ENCODE data around the gene SPPL3. TPM values are rescaled to one million over a fixed set of nuclear protein-coding genes. Genes with fewer than 3 reads are reported as not detected.

SPPL3 gene
- total RNA-seq, 1 donor from 2014 or later = 67.6 TPM

GRCh38 chr12:120830966-120831365 lies 73.2 kb downstream of the SPPL3 start:
- Mint-ChIP-seq H3K4me3 (no peak overlapping the region), H3K4me1 (ENCODE audit: unreplicated experiment) (peaks cover 37% of the 10 kb centered on the region), H3K9me3 (no peaks in the 10 kb centered on the region), H3K36me3 (no peaks in the 10 kb centered on the region), H3K27me3 (no peaks in the 10 kb centered on the region), H3K27ac (peak overlapping the region; percentile 19)
- TF ChIP-seq CTCF (conservative IDR thresholded peaks at IDR 0.05) = no peak
- DNase-seq (ENCODE audit: extremely low spot score, unreplicated experiment) = no peak

GRCh38 chr12:120830052-120830940 lies 73.9 kb downstream of the SPPL3 start:
- Mint-ChIP-seq H3K4me3 (no peak overlapping the region), H3K9me3 (no peaks in the 10 kb centered on the region), H3K4me1 (ENCODE audit: unreplicated experiment) (peaks cover 36% of the 10 kb centered on the region), H3K27me3 (no peaks in the 10 kb centered on the region), H3K27ac (peak overlapping the region; percentile 19), H3K36me3 (no peaks in the 10 kb centered on the region)
- TF ChIP-seq CTCF (conservative IDR thresholded peaks at IDR 0.05) = no peak
- DNase-seq (ENCODE audit: extremely low spot score, unreplicated experiment) = no peak

GRCh38 chr12:120826335-120826734 lies 77.8 kb downstream of the SPPL3 start:
- Mint-ChIP-seq H3K36me3 (no peaks in the 10 kb centered on the region), H3K4me3 (no peak overlapping the region), H3K27me3 (no peaks in the 10 kb centered on the region), H3K27ac (no peak overlapping the region), H3K4me1 (ENCODE audit: unreplicated experiment) (peaks cover 37% of the 10 kb centered on the region), H3K9me3 (no peaks in the 10 kb centered on the region)
- no peak for DNase-seq (ENCODE audit: extremely low spot score, unreplicated experiment)
- no peak for TF ChIP-seq CTCF (conservative IDR thresholded peaks at IDR 0.05)

GRCh38 chr12:120825337-120825736 lies 78.8 kb downstream of the SPPL3 start:
- Mint-ChIP-seq H3K4me3 (no peak overlapping the region), H3K9me3 (no peaks in the 10 kb centered on the region), H3K27me3 (no peaks in the 10 kb centered on the region), H3K36me3 (no peaks in the 10 kb centered on the region), H3K4me1 (ENCODE audit: unreplicated experiment) (peaks cover 32% of the 10 kb centered on the region), H3K27ac (no peak overlapping the region)
- DNase-seq (ENCODE audit: extremely low spot score, unreplicated experiment) = no peak
- no peak for TF ChIP-seq CTCF (conservative IDR thresholded peaks at IDR 0.05)

GRCh38 chr12:120822832-120823503 lies 81.2 kb downstream of the SPPL3 start:
- Mint-ChIP-seq H3K36me3 (peaks cover 3% of the 10 kb centered on the region), H3K9me3 (no peaks in the 10 kb centered on the region), H3K27ac (peak overlapping the region; percentile 4), H3K4me3 (no peak overlapping the region), H3K27me3 (no peaks in the 10 kb centered on the region), H3K4me1 (ENCODE audit: unreplicated experiment) (peaks cover 35% of the 10 kb centered on the region)
- TF ChIP-seq CTCF (conservative IDR thresholded peaks at IDR 0.05) = no peak
- DNase-seq (ENCODE audit: extremely low spot score, unreplicated experiment) = no peak
